PC-3 (cell line): Measurements from ENCODE around the gene ACD.

Source experiments
- CTCF ChIP-seq: fragments of 300-600 bp; sonication (generic); conservative IDR thresholded peaks from 2 replicates; pipeline ENCODE4 v1.5.1; 2017; ENCODE audit warnings: antibody characterized with exemption, low read depth, mild to moderate bottlenecking, low read length
- EZH2 ChIP-seq: fragments of 300-600 bp; sonication (generic); IDR thresholded peaks from one replicate; pipeline ENCODE4 v1.6.1; 2017; ENCODE audit warnings: antibody characterized with exemption, mild to moderate bottlenecking, low read length; ENCODE audit not compliant: unreplicated experiment

GRCh38 chr16:67709050-67709449, 49.0 kb upstream of the ACD start:
- no peak for TF ChIP-seq CTCF
- TF ChIP-seq EZH2 = no peak
